Psoas muscle (tissue), 8 donors: ENCODE data around the gene PRICKLE4. TPM values are rescaled to one million over a fixed set of nuclear protein-coding genes. Genes with fewer than 3 reads are reported as not detected.
A peak's percentile ranks its signal among the peaks of the same experiment; 100 is the strongest.

Source experiments
- ATAC-seq, 4 donors: fragments of 200-7000 bp; cut with Tn5 transposase; one replicate each; pipeline ENCODE4 v1.9.1; 2020; ENCODE audit warnings: moderate library complexity in 3 of 4, mild to moderate bottlenecking in 2 of 4
- DNase-seq, 2 donors: peaks; one replicate each; pipeline ENCODE4 v3.0.0-alpha.2; 2020
- H3K27ac ChIP-seq: fragments of 200-600 bp; one replicate; pipeline ENCODE4 v1.8.0; 2022
- H3K27me3 ChIP-seq, 3 donors: fragments of 200-600 bp in 1 of 3; one replicate each; pipeline versions ENCODE4 v1.6.1 to v1.8.0; 2013 to 2022; ENCODE audit warnings: low read length in 2 of 3, mild to moderate bottlenecking in 2 of 3, moderate library complexity in 1 of 3; ENCODE audit not compliant: insufficient read depth in 3 of 3
- H3K36me3 ChIP-seq, 2 donors: fragments of 200-600 bp in 1 of 2; one replicate each; pipeline versions ENCODE4 v1.6.1 to v1.8.0; 2013 to 2022; ENCODE audit warnings: low read depth in 1 of 2, mild to moderate bottlenecking in 1 of 2, moderate library complexity in 1 of 2; ENCODE audit not compliant: insufficient read depth in 1 of 2
- H3K4me1 ChIP-seq: fragments of 200-600 bp; one replicate; pipeline ENCODE4 v1.8.0; 2022
- H3K4me3 ChIP-seq: fragments of 200-600 bp; one replicate; pipeline ENCODE4 v1.8.0; 2022; ENCODE audit warnings: mild to moderate bottlenecking
- H3K9me3 ChIP-seq: fragments of 200-600 bp; one replicate; pipeline ENCODE4 v1.8.0; 2022
- WGBS, 3 donors: extraction: QIAGEN DNeasy Blood & Tissue Kit; methylation state at CpG; one replicate each; pipeline versions ENCODE4 v1.1.6 to v1.1.7; 2013; 5-methylcytosine and 5-hydroxymethylcytosine counted together
- intact Hi-C, 2 donors: fragments of 100-400 bp; cut with DNase I; formaldehyde crosslinking; loops; one replicate each; pipeline versions ENCODE4 v1.11.0 to v1.14.2; 2022
- polyA plus RNA-seq, 3 donors: library from polyadenylated mRNA; stranded (reverse); fragments of 200-250 nt; gene quantifications; one replicate each; pipeline ENCODE4 v1.2.3, GENCODE V29; 2013
- total RNA-seq, 4 donors: library from RNA; stranded (reverse); fragmentation: NEBNext Ultra II Directional in 2 of 4; extraction: Animal tissue kit (Norgen Biotek cat#: 25700) in 2 of 4; gene quantifications; one replicate each; pipeline versions ENCODE4 v1.2.1 to v1.2.4, GENCODE V29; 2021 to 2023
- TF ChIP-seq, protein P1 (sequence below): fragments of 200-600 bp; IDR thresholded peaks from one replicate; pipeline ENCODE4 v1.8.0; 2022; ENCODE audit warnings: antibody characterized with exemption
- donor health status: healthy with polysubstance abuse.
- donor health status: DM: no; HTN: no; CAD: no; lungs with moderate emphysema.
- donor health status: Bipolar disorder and iron deficiency.
- donor health status: healthy.
- donor health status: DM: yes; HTN: yes; CAD: no.
- donor health status: DM: no; HTN: no; CAD: no.
- donor health status: DM: no; HTN: no; CAD: no.
- donor health status: DM: yes; HTN: yes; CAD: no.

The PRICKLE4 gene
- total and polyA plus RNA-seq, 7 donors = 0.46 to 0.92 (median 0.70) TPM; not detected in 2

- no peaks in the 10 kb centered on the region for H3K27me3 ChIP-seq
- intact Hi-C loops = no loop called here
- 40 to 41% (median 41%) methylated on average over 12 of the region's 12 CpGs for WGBS, 3 donors
- no peaks in the 10 kb centered on the region for H3K9me3 ChIP-seq
- peaks cover 5 to 29% of the 10 kb centered on the region in 2 donors for H3K36me3 ChIP-seq
- TF ChIP-seq, protein P1, sequence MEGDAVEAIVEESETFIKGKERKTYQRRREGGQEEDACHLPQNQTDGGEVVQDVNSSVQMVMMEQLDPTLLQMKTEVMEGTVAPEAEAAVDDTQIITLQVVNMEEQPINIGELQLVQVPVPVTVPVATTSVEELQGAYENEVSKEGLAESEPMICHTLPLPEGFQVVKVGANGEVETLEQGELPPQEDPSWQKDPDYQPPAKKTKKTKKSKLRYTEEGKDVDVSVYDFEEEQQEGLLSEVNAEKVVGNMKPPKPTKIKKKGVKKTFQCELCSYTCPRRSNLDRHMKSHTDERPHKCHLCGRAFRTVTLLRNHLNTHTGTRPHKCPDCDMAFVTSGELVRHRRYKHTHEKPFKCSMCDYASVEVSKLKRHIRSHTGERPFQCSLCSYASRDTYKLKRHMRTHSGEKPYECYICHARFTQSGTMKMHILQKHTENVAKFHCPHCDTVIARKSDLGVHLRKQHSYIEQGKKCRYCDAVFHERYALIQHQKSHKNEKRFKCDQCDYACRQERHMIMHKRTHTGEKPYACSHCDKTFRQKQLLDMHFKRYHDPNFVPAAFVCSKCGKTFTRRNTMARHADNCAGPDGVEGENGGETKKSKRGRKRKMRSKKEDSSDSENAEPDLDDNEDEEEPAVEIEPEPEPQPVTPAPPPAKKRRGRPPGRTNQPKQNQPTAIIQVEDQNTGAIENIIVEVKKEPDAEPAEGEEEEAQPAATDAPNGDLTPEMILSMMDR = no peak
- peak in 3 of 4 donors; percentile 35 to 43 (median 41) for ATAC-seq
- no peak overlapping the region for H3K27ac ChIP-seq
- H3K4me1 ChIP-seq = no peaks in the 10 kb centered on the region
- no peak overlapping the region for H3K4me3 ChIP-seq
- no peak for DNase-seq
Observed at GRCh38 chr6:41767112-41767833, 13.3 kb upstream of the PRICKLE4 start.

DNA sequence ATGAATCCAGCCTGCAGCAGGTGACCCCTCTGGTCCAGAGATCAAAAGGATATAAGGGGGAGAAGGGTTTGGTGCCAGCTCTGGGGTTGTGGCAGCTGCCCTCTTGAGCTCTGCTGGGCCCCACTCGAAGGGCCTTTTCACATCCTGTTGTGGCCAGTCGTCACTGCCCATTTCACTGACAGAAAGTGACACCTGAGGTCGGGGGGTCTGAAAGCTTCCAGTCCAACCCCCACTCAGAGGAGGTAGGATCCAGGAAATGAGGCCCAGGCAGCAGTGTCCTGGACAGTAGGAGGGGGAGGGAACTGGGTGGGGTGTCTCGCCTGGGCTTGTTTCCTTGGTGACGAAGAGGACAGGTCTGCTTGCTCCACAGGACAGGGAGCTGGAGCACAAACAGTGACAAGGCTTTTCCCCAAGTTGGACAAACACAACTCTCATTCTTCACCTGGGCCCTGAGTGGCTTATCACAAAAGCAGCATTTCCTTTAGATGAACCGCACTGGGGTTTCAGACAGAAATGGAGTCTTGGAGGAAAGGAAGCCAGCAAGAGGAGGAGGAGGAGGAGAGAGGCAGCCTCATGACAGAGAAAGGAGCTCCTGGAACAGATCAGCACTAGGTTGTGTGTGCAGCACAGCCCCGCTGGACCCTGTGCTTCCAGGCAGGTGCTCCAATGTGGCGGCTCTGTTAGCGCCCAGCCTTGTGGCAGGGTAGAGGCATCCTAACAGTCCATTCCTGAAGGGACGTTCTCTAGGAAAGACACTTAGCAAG lies 11.9 kb upstream of the PRICKLE4 start:
- no peak for DNase-seq
- no peaks in the 10 kb centered on the region for H3K9me3 ChIP-seq

GRCh38 chr6:41769376-41769775 lies 11.2 kb upstream of the PRICKLE4 start:
- H3K9me3 ChIP-seq = no peaks in the 10 kb centered on the region
- H3K4me3 ChIP-seq = no peak overlapping the region
- H3K27me3 ChIP-seq = no peaks in the 10 kb centered on the region
- DNase-seq = no peak
- H3K4me1 ChIP-seq = no peaks in the 10 kb centered on the region
- no peak for ATAC-seq
- peaks cover 5 to 48% of the 10 kb centered on the region in 2 donors for H3K36me3 ChIP-seq
- WGBS, 3 donors = 94 to 95% (median 95%) methylated on average over 8 of the region's 8 CpGs
- TF ChIP-seq, protein P1 = no peak
- no peak overlapping the region for H3K27ac ChIP-seq
- intact Hi-C loops = no loop called here

More for the DNA sequence above, 11.9 kb upstream of the PRICKLE4 start:
- Histone ChIP-seq H3K27me3 (no peaks in the 10 kb centered on the region), H3K4me3 (no peak overlapping the region), H3K4me1 (no peaks in the 10 kb centered on the region), H3K36me3 (peaks cover 5 to 42% of the 10 kb centered on the region in 2 donors), H3K27ac (no peak overlapping the region)
- 71 to 80% (median 78%) methylated on average over 10 of the region's 10 CpGs for WGBS, 3 donors
- TF ChIP-seq, protein P1 = no peak
- intact Hi-C loops = no loop called here
- ATAC-seq = no peak

DNA sequence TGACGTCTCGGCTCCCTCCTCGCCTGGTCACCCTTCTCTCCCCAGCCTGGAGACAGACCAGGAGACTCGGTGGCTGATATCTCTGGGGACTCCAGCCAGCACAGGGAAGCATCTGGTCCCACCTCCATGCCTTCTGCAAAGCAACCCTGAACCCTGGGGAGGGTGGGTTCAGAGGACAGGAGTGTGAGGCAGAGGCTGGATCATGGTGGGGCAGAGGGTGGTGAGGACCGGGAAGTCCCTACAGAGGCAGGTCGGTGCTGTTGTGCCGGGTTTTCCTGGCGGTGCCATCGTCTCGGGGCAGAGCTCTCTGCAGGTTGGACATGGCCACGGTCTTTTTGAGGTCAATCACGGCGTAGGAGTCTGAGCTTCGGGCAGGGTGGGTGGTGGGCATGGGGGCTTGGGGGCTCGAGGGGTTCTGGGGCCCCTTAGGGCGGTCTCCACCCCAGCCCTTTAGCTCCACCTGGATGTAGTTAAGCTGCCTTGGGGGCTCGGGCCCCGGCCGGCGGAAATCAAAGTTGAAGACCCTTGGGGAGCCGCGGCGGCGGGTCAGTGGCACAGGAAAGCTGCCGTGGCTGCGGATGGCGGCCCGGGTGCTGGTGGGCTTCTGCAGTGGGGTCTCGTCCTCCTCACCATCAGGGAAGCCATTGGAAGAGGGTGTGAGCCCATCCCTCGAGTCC lies 10.1 kb upstream of the PRICKLE4 start:
- Histone ChIP-seq H3K4me3 (no peak overlapping the region), H3K9me3 (no peaks in the 10 kb centered on the region), H3K27me3 (no peaks in the 10 kb centered on the region), H3K36me3 (peaks cover 11 to 60% of the 10 kb centered on the region in 2 donors), H3K4me1 (no peaks in the 10 kb centered on the region), H3K27ac (no peak overlapping the region)
- ATAC-seq (no peak), DNase-seq (no peak)
- WGBS, 3 donors = 85 to 94% (median 87%) methylated on average over 26 to 30 of the region's 30 CpGs
- TF ChIP-seq, protein P1 = no peak
- intact Hi-C loops = loop anchor here in 1 of 2 donors (10.0 kb wide), 1 partner anchor 66 kb away; no protein-coding TSS in a partner anchor
